Measurements from ENCODE around the gene KIF17. TPM values are rescaled to one million over a fixed set of nuclear protein-coding genes. Genes with fewer than 3 reads are reported as not detected.

KIF17 gene
- total RNA-seq, 1 experiment from 2014 or later = 5.1 TPM

- no peak overlapping the region for H3K14ac ChIP-seq (ENCODE audit: insufficient read depth, low read length)
- peaks cover 0 to 29% (median 8%) of the 10 kb centered on the region in 3 experiments for H3K36me3 Mint-ChIP-seq (ENCODE audit: insufficient read depth in 1 of 3, low read depth in 3 of 3)
- no peak overlapping the region for H4K8ac ChIP-seq (replicated peaks; ENCODE audit: insufficient read length, low read depth, low read length)
- no peak for TF ChIP-seq CTCF (conservative IDR thresholded peaks at IDR 0.05)
- WGBS (ENCODE audit: extremely low coverage, insufficient read length, low lambda C conversion rate) = no CpG with 5 or more reads among the region's 24 CpGs
- peaks cover 3% of the 10 kb centered on the region in 2 experiments; a peak in 2 of 4 replicates for H3K4me1 Mint-ChIP-seq
- DNase-seq = no peak
- H2BK15ac ChIP-seq (ENCODE audit: low read depth, low read length) = no peak overlapping the region
- H3K79me2 ChIP-seq (ENCODE audit: insufficient read depth, low read length) = no peaks in the 10 kb centered on the region
- H3K4me1 ChIP-seq (ENCODE audit: insufficient read depth, low read length) = no peaks in the 10 kb centered on the region
- no peak overlapping the region for H3K27ac Mint-ChIP-seq
- no peak overlapping the region for H2BK12ac ChIP-seq (ENCODE audit: insufficient read length, low read depth, low read length)
- H2AFZ ChIP-seq (ENCODE audit: low read length) = no peak overlapping the region
- no peaks in the 10 kb centered on the region for H3K23me2 ChIP-seq (ENCODE audit: insufficient read length, low read depth, low read length, poor library complexity, severe bottlenecking)
- no peak overlapping the region for H3K9ac ChIP-seq (ENCODE audit: extremely low read depth, insufficient read length, low read length)
- no peaks in the 10 kb centered on the region for H3K9me3 ChIP-seq (ENCODE audit: control insufficient read depth, low read depth, low read length)
- H2BK120ac ChIP-seq (ENCODE audit: low read depth, low read length, poor library complexity, severe bottlenecking) = no peak overlapping the region
- H2BK5ac ChIP-seq (ENCODE audit: insufficient read length, low read length) = no peak overlapping the region
- no peak overlapping the region for H3T11ph ChIP-seq (ENCODE audit: low read length)
- no peak overlapping the region for H3K27ac ChIP-seq (ENCODE audit: insufficient read length, low read depth, low read length)
- H3K4me3 Mint-ChIP-seq = no peak overlapping the region
- H4K20me1 ChIP-seq (ENCODE audit: control insufficient read depth, insufficient read depth, insufficient read length) = no peaks in the 10 kb centered on the region
- H4K91ac ChIP-seq (ENCODE audit: insufficient read length, low read depth, low read length) = no peak overlapping the region
- H3K4ac ChIP-seq (ENCODE audit: low read depth, low read length) = no peak overlapping the region
- H3K27me3 Mint-ChIP-seq (ENCODE audit: low read depth) = no peaks in the 10 kb centered on the region; the same call in 1 of the 2 replicates
- H2AK5ac ChIP-seq (ENCODE audit: insufficient read length, low read length) = no peak overlapping the region
- H3K79me1 ChIP-seq (ENCODE audit: insufficient read depth, low read depth, low read length, poor library complexity, severe bottlenecking) = no peaks in the 10 kb centered on the region
- H3K56ac ChIP-seq (ENCODE audit: insufficient read length, low read depth, low read length) = no peak overlapping the region
- no peak overlapping the region for H3K23ac ChIP-seq (ENCODE audit: insufficient read length, low read depth, low read length)
- no peak overlapping the region for H3K18ac ChIP-seq (ENCODE audit: insufficient read length, low read depth, low read length)
- no peak overlapping the region for H2BK20ac ChIP-seq (ENCODE audit: low read depth, low read length, poor library complexity, severe bottlenecking)
- no peak overlapping the region for H3K4me2 ChIP-seq (ENCODE audit: insufficient read depth, insufficient read length, low read length)
- H3K9me3 Mint-ChIP-seq = no peaks in the 10 kb centered on the region
- H4K5ac ChIP-seq (ENCODE audit: insufficient read length, low read depth, low read length) = no peak overlapping the region
- H3K27me3 ChIP-seq (ENCODE audit: insufficient read depth, low read length) = no peaks in the 10 kb centered on the region
These were observed 35.1 kb downstream of the KIF17 start for GRCh38 chr1:20682571-20683236.

Data from H9 (cell line).